SK-N-SH (cell line): ENCODE results near the gene IGF1R. TPM values are rescaled to one million over a fixed set of nuclear protein-coding genes. Genes with fewer than 3 reads are reported as not detected.

Experiments
- CTCF ChIA-PET: fragments of 300-600, 350-600 bp; formaldehyde crosslinking; extraction: SDS; loops from one replicate; lab custom pipeline; 2021; lab: Yijun Ruan, JAX
- POLR2A ChIA-PET: fragments of 350-600 bp; sonication (Branson Sonifier 250); formaldehyde crosslinking; extraction: SDS; loops from one replicate; lab custom pipeline; 2020; ENCODE audit warnings: antibody characterized with exemption, inconsistent platforms; lab: Yijun Ruan, JAX
- DNase-seq: peaks from one replicate; pipeline ENCODE4 v3.0.0; 2012
- H2AFZ ChIP-seq: fragments of 200-600 bp; sonication (generic); 2 replicates; pipeline ENCODE4 v1.8.1; 2016; ENCODE audit warnings: antibody characterized with exemption, mild to moderate bottlenecking, low read depth
- H3F3A ChIP-seq: fragments of 200-600 bp; sonication (generic); replicated peaks from 2 replicates; pipeline ENCODE3; 2016; ENCODE audit warnings: antibody characterized with exemption, mild to moderate bottlenecking; ENCODE audit not compliant: insufficient read depth
- H3K27ac ChIP-seq, 2 experiments: fragments of 200-500 bp in 1 of 2; fragments of 200-600 bp in 1 of 2; sonication (Bioruptor generic) in 1 of 2; sonication (generic), shearing (Covaris generic) in 1 of 2; 2 replicates each; pipeline versions ENCODE4 v1.5.1 to v1.6.1; 2014 to 2016; ENCODE audit warnings: low read depth in 2 of 2, inconsistent platforms in 1 of 2, low read length in 1 of 2, mild to moderate bottlenecking in 1 of 2, mixed read lengths in 1 of 2
- H3K27me3 ChIP-seq: fragments of 200-600 bp; sonication (generic), shearing (Covaris generic); 2 replicates; pipeline ENCODE4 v1.6.1; 2016; ENCODE audit warnings: mixed run types; ENCODE audit not compliant: insufficient read depth
- H3K36me3 ChIP-seq, 2 experiments: fragments of 200-500 bp in 1 of 2; fragments of 200-600 bp in 1 of 2; sonication (Bioruptor generic) in 1 of 2; sonication (generic) in 1 of 2; replicated peaks in 1 of 2; 2 replicates each; pipeline versions ENCODE3 to v1.5.1; 2014 to 2016; ENCODE audit warnings: low read length in 1 of 2, mild to moderate bottlenecking in 1 of 2; ENCODE audit not compliant: insufficient read depth in 2 of 2, control insufficient read depth in 1 of 2
- H3K4me1 ChIP-seq, 2 experiments: fragments of 200-500 bp in 1 of 2; fragments of 200-600 bp in 1 of 2; sonication (Bioruptor generic) in 1 of 2; sonication (generic), shearing (Covaris generic) in 1 of 2; 2 replicates each; pipeline versions ENCODE4 v1.5.1 to v1.6.1; 2014 to 2016; ENCODE audit warnings: low read depth in 1 of 2, low read length in 1 of 2, mixed run types in 1 of 2; ENCODE audit not compliant: insufficient read depth in 2 of 2, control insufficient read depth in 1 of 2
- H3K4me2 ChIP-seq: fragments of 200-600 bp; sonication (generic), shearing (Covaris generic); 2 replicates; pipeline ENCODE4 v1.6.1; 2017; ENCODE audit warnings: mixed run types
- H3K4me3 ChIP-seq, 2 experiments: fragments of 200-500 bp in 1 of 2; fragments of 200-600 bp in 1 of 2; sonication (Bioruptor generic) in 1 of 2; sonication (generic), shearing (Covaris generic) in 1 of 2; 2 replicates each; pipeline versions ENCODE4 v1.5.1 to v1.8.1; 2014 to 2016; ENCODE audit warnings: low read depth in 2 of 2, inconsistent platforms in 1 of 2, low read length in 1 of 2, mild to moderate bottlenecking in 1 of 2, mixed read lengths in 1 of 2, moderate library complexity in 1 of 2
- H3K79me2 ChIP-seq: fragments of 200-600 bp; sonication (generic); 2 replicates; pipeline ENCODE4 v1.8.1; 2017; ENCODE audit warnings: mild to moderate bottlenecking; ENCODE audit not compliant: insufficient read depth
- H3K9ac ChIP-seq: fragments of 200-600 bp; sonication (generic); 2 replicates; pipeline ENCODE4 v1.6.1; 2017; ENCODE audit warnings: mixed run types
- H3K9me2 ChIP-seq: fragments of 200-600 bp; sonication (generic); 2 replicates; pipeline ENCODE4 v1.6.1; 2017; ENCODE audit warnings: mixed run types
- H3K9me3 ChIP-seq: fragments of 200-600 bp; sonication (generic); 2 replicates; pipeline ENCODE4 v1.6.1; 2017; ENCODE audit warnings: mixed run types, mild to moderate bottlenecking, moderate library complexity
- H4K20me1 ChIP-seq: fragments of 200-600 bp; sonication (generic); 2 replicates; pipeline ENCODE4 v1.6.1; 2017; ENCODE audit warnings: mild to moderate bottlenecking, mixed run types; ENCODE audit not compliant: insufficient read depth
- ELF1 ChIP-seq: IDR thresholded peaks from 2 replicates; pipeline ENCODE4 v1.4.0; 2012
- FOXM1 ChIP-seq: IDR thresholded peaks from 2 replicates; pipeline ENCODE4 v1.4.0; 2012; ENCODE audit warnings: low read depth, mild to moderate bottlenecking
- GABPA ChIP-seq: IDR thresholded peaks from 2 replicates; pipeline ENCODE4 v1.4.0; 2012; ENCODE audit warnings: low read depth, mild to moderate bottlenecking
- GATA2 ChIP-seq: sonication (generic); formaldehyde crosslinking; IDR thresholded peaks from 2 replicates; pipeline ENCODE4 v1.5.0; 2020; ENCODE audit warnings: mild to moderate bottlenecking, missing genetic modification reagents
- IRF3 ChIP-seq: fragments of 150-350 bp; IDR thresholded peaks from 2 replicates; pipeline ENCODE4 v1.6.1; 2016; ENCODE audit warnings: mild to moderate bottlenecking, low read depth, low read length
- MAX ChIP-seq: IDR thresholded peaks from 2 replicates; pipeline ENCODE4 v1.4.0; 2012; ENCODE audit warnings: low read depth
- MXI1 ChIP-seq: IDR thresholded peaks from 2 replicates; pipeline ENCODE4 v1.6.1; 2012; ENCODE audit warnings: mild to moderate bottlenecking, low read depth, low read length, improper control_type of control experiment
- NFIC ChIP-seq: IDR thresholded peaks from 2 replicates; pipeline ENCODE4 v1.4.0; 2012; ENCODE audit warnings: borderline replicate concordance
- NRF1 ChIP-seq: IDR thresholded peaks from 2 replicates; pipeline ENCODE4 v1.6.1; 2012; ENCODE audit warnings: low read depth, mild to moderate bottlenecking, low read length
- POLR2AphosphoS5 ChIP-seq: IDR thresholded peaks from 2 replicates; pipeline ENCODE4 v1.6.1; 2012; ENCODE audit warnings: low read depth, low read length
- RCOR1 ChIP-seq: fragments of 150-350 bp; IDR thresholded peaks from 2 replicates; pipeline ENCODE4 v1.6.1; 2017; ENCODE audit warnings: antibody characterized with exemption, low read length
- RFX5 ChIP-seq: IDR thresholded peaks from 2 replicates; pipeline ENCODE4 v1.6.1; 2012; ENCODE audit warnings: mild to moderate bottlenecking, improper control_type of control experiment, low read length
- RXRA ChIP-seq: IDR thresholded peaks from 2 replicates; pipeline ENCODE4 v1.4.0; 2012; ENCODE audit warnings: low read depth, mild to moderate bottlenecking, borderline replicate concordance
- SIN3A ChIP-seq: IDR thresholded peaks from 2 replicates; pipeline ENCODE4 v1.6.1; 2012; ENCODE audit warnings: low read depth, mild to moderate bottlenecking, low read length, moderate library complexity, borderline replicate concordance
- SMC3 ChIP-seq: IDR thresholded peaks from 2 replicates; pipeline ENCODE4 v1.6.1; 2012; ENCODE audit warnings: low read depth, low read length, improper control_type of control experiment
- TAF1 ChIP-seq: IDR thresholded peaks from 2 replicates; pipeline ENCODE4 v1.6.1; 2012; ENCODE audit warnings: low read depth, mild to moderate bottlenecking, low read length, moderate library complexity, borderline replicate concordance
- TCF12 ChIP-seq: IDR thresholded peaks from 2 replicates; pipeline ENCODE4 v1.4.0; 2012
- TEAD4 ChIP-seq: IDR thresholded peaks from 2 replicates; pipeline ENCODE4 v1.4.0; 2012; ENCODE audit warnings: mild to moderate bottlenecking, borderline replicate concordance; ENCODE audit not compliant: insufficient read depth
- YY1 ChIP-seq: IDR thresholded peaks from 2 replicates; pipeline ENCODE4 v1.4.0; 2012; ENCODE audit warnings: low read depth, mild to moderate bottlenecking
- WGBS: methylation state at CpG from one replicate; pipeline ENCODE4 v1.1.6; 2017; ENCODE audit warnings: low lambda C conversion rate; 5-methylcytosine and 5-hydroxymethylcytosine counted together
- polyA plus RNA-seq, 3 experiments: library from polyadenylated mRNA; depleted of rRNA; stranded (reverse); fragments of >200 nt; gene quantifications; 2 replicates each; pipeline ENCODE4 v1.2.3, GENCODE V29; 2012
- TF ChIP-seq, protein P1 (sequence below): IDR thresholded peaks from 2 replicates; pipeline ENCODE4 v1.4.0; 2012; ENCODE audit warnings: low read depth, borderline replicate concordance

IGF1R gene
- polyA plus RNA-seq, 1 of the 3 experiments (the other 2 are of a cell fraction) = 9.5 TPM

GRCh38 chr15:98938105-98938417 is 289.7 kb downstream of the IGF1R start:
- H3K36me3 ChIP-seq = peaks cover 20 to 27% of the 10 kb centered on the region in 2 experiments
- no peaks in the 10 kb centered on the region for H3F3A ChIP-seq
- H3K27me3 ChIP-seq = no peaks in the 10 kb centered on the region
- WGBS = 95% methylated on average over 4 of the region's 4 CpGs
- no peak overlapping the region for H3K27ac ChIP-seq
- H2AFZ ChIP-seq = no peak overlapping the region
- DNase-seq = no peak
- ChIA-PET CTCF (no interaction called here), POLR2A (no interaction called here)
- H3K4me1 ChIP-seq = no peaks in the 10 kb centered on the region
- TF ChIP-seq NRF1 = no peak
- no peak for TF ChIP-seq RFX5
- no peak for TF ChIP-seq MAX
- no peaks in the 10 kb centered on the region for H4K20me1 ChIP-seq
- H3K79me2 ChIP-seq = no peaks in the 10 kb centered on the region
- H3K9ac ChIP-seq = no peak overlapping the region
- no peaks in the 10 kb centered on the region for H3K9me3 ChIP-seq
- H3K4me3 ChIP-seq = no peak overlapping the region
- H3K9me2 ChIP-seq = no peaks in the 10 kb centered on the region
- H3K4me2 ChIP-seq = no peak overlapping the region

- H3K9ac ChIP-seq = no peak overlapping the region
- H3K4me3 ChIP-seq = no peak overlapping the region
- CTCF ChIA-PET = interaction anchor here (0.9 kb wide), 1 partner anchor 168 kb away, joined by 3 read pairs; no protein-coding TSS in a partner anchor
- H3F3A ChIP-seq = no peaks in the 10 kb centered on the region
- H3K9me2 ChIP-seq = no peaks in the 10 kb centered on the region
- no peak overlapping the region for H3K4me2 ChIP-seq
- H3K27me3 ChIP-seq = no peaks in the 10 kb centered on the region
- no peaks in the 10 kb centered on the region for H3K9me3 ChIP-seq
- TF ChIP-seq TEAD4 (no peak), YY1 (no peak), NRF1 (no peak), MAX (no peak), NFIC (no peak), ELF1 (no peak), TAF1 (no peak), MXI1 (no peak), GATA2 (CRISPR knock-in tag) (no peak), TCF12 (no peak), RFX5 (no peak), RXRA (no peak), FOXM1 (no peak), IRF3 (no peak), POLR2AphosphoS5 (no peak), SMC3 (no peak), SIN3A (no peak), GABPA (no peak), RCOR1 (no peak)
- TF ChIP-seq, protein P1, sequence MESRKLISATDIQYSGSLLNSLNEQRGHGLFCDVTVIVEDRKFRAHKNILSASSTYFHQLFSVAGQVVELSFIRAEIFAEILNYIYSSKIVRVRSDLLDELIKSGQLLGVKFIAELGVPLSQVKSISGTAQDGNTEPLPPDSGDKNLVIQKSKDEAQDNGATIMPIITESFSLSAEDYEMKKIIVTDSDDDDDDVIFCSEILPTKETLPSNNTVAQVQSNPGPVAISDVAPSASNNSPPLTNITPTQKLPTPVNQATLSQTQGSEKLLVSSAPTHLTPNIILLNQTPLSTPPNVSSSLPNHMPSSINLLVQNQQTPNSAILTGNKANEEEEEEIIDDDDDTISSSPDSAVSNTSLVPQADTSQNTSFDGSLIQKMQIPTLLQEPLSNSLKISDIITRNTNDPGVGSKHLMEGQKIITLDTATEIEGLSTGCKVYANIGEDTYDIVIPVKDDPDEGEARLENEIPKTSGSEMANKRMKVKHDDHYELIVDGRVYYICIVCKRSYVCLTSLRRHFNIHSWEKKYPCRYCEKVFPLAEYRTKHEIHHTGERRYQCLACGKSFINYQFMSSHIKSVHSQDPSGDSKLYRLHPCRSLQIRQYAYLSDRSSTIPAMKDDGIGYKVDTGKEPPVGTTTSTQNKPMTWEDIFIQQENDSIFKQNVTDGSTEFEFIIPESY = no peak
- TF ChIP-seq, all 33 proteins: peak for 0
- Histone ChIP-seq H3K36me3 (peaks cover 20 to 28% of the 10 kb centered on the region in 2 experiments), H3K79me2 (no peaks in the 10 kb centered on the region), H4K20me1 (no peaks in the 10 kb centered on the region), H2AFZ (no peak overlapping the region), H3K4me1 (peaks cover 0 to 3% of the 10 kb centered on the region in 2 experiments; a peak in 1 of 4 replicates), H3K27ac (no peak overlapping the region)
- POLR2A ChIA-PET = no interaction called here
- no peak for DNase-seq
- WGBS = 96% methylated on average over 5 of the region's 5 CpGs
These were observed 290.5 kb downstream of the IGF1R start for GRCh38 chr15:98938799-98939198.
